Stomach (tissue), 4 donors: ENCODE data around the gene ZNF14.

Experiments used
- POLR2A ChIP-seq, 4 donors: fragments of 450-650 bp; IDR thresholded peaks; one replicate each; pipeline ENCODE4 v1.6.1; 2016; ENCODE audit warnings: antibody characterized with exemption in 4 of 4, control low read depth in 2 of 4, mild to moderate bottlenecking in 1 of 4, moderate library complexity in 1 of 4
- POLR2AphosphoS5 ChIP-seq, 3 donors: sonication (generic); formaldehyde crosslinking; IDR thresholded peaks; one replicate each; pipeline ENCODE4 v1.6.1; 2016; ENCODE audit warnings: antibody characterized with exemption in 3 of 3
- TF ChIP-seq, protein P1 (sequence below), 7 experiments: fragments of 450-650 bp in 4 of 7; fragments of 200-600 bp in 3 of 7; sonication (generic) in 3 of 7; IDR thresholded peaks; one replicate each; pipeline ENCODE4 v1.5.1; 2016 to 2019; ENCODE audit warnings: antibody characterized with exemption in 7 of 7, control low read depth in 2 of 7, mild to moderate bottlenecking in 1 of 7

DNA sequence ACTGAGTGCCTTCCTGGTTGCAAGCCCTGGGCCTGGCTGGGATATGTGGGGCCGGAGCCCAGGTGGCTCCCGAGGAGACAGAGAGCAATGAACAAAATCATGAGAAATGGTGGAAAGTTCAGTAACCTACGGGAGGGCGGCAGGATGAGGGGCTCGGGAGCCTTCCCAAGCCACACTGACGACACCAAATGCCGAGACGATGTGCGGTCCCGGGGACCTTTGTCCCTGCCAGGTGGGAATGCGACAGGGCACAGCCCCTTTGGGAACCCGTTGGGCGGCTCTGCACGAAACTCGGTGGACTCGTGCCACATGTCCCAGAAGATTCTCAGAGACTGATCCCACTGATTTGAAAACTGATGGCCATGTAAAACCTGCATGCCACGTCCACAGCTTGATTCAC lies 11.7 kb upstream of the ZNF14 start:
- TF ChIP-seq POLR2A (IDR thresholded peaks at IDR 0.05): no peak
- TF ChIP-seq, protein P1, sequence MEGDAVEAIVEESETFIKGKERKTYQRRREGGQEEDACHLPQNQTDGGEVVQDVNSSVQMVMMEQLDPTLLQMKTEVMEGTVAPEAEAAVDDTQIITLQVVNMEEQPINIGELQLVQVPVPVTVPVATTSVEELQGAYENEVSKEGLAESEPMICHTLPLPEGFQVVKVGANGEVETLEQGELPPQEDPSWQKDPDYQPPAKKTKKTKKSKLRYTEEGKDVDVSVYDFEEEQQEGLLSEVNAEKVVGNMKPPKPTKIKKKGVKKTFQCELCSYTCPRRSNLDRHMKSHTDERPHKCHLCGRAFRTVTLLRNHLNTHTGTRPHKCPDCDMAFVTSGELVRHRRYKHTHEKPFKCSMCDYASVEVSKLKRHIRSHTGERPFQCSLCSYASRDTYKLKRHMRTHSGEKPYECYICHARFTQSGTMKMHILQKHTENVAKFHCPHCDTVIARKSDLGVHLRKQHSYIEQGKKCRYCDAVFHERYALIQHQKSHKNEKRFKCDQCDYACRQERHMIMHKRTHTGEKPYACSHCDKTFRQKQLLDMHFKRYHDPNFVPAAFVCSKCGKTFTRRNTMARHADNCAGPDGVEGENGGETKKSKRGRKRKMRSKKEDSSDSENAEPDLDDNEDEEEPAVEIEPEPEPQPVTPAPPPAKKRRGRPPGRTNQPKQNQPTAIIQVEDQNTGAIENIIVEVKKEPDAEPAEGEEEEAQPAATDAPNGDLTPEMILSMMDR (IDR thresholded peaks at IDR 0.05): no peak
- no peak for TF ChIP-seq POLR2AphosphoS5 (IDR thresholded peaks at IDR 0.05)
